Glomerular endothelial cell (primary cell): Measurements from ENCODE around the gene MTHFD1L. TPM values are rescaled to one million over a fixed set of nuclear protein-coding genes. Genes with fewer than 3 reads are reported as not detected.

Experiments
- DNase-seq: peaks from one replicate; pipeline ENCODE4 v3.0.0-alpha.2; 2011; ENCODE audit warnings: low read depth, low spot score; ENCODE audit errors: extremely low read depth
- total RNA-seq: library from RNA; depleted of rRNA; stranded (reverse); fragments of >200 nt; gene quantifications from 2 replicates; pipeline ENCODE4 v1.2.3, GENCODE V29; 2015

Gene MTHFD1L
- total RNA-seq, 1 donor from 2014 or later = 40.5 TPM

DNA sequence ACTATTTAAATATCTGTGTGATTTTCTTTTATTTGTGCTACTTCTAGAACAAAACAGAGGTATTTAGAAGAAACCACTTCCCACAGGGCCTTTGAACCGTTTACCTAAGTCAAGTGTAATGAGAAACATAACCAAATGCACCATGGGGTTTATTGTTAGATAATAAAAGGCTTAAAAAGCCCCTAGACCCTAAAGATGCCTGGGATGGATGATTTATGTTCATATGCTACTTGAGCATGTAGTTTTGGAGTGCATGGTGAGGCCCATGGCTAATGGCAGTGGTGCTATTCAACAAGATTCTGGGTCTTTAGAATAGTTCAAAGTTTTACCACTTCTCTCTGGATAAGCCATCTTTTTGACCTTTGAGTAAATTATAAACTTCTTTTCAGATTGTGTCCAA lies 65.9 kb downstream of the MTHFD1L start:
- DNase-seq = no peak

GRCh38 chr6:150932996-150933395 lies 67.5 kb downstream of the MTHFD1L start:
- DNase-seq = no peak

GRCh38 chr6:150934380-150934779 lies 68.9 kb downstream of the MTHFD1L start:
- no peak for DNase-seq

DNA sequence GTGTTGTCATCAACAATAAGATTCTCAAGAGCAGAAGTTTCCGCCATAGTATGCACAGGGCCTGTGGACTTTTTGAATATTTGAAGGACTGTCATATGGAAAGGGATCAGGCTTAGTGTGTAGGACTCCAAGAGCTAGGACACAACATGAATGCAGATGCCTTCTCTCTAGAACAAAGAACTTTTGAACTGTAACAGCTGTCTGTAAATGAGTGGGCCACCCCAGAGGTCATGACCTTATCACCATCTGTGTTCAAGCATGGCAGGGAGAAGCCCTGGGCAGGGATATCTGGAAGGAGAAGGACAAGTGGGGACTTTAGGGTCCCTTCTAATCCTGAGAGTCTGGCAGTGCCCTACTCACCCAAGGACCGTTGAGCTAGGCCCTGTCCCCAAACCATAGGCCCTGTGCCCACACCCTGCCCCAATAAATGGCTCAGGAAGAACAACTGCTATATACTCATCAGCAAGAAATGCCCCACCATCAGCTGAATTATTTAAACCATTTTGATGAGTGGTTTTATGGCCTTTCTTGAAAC lies 70.6 kb downstream of the MTHFD1L start:
- DNase-seq = no peak

DNA sequence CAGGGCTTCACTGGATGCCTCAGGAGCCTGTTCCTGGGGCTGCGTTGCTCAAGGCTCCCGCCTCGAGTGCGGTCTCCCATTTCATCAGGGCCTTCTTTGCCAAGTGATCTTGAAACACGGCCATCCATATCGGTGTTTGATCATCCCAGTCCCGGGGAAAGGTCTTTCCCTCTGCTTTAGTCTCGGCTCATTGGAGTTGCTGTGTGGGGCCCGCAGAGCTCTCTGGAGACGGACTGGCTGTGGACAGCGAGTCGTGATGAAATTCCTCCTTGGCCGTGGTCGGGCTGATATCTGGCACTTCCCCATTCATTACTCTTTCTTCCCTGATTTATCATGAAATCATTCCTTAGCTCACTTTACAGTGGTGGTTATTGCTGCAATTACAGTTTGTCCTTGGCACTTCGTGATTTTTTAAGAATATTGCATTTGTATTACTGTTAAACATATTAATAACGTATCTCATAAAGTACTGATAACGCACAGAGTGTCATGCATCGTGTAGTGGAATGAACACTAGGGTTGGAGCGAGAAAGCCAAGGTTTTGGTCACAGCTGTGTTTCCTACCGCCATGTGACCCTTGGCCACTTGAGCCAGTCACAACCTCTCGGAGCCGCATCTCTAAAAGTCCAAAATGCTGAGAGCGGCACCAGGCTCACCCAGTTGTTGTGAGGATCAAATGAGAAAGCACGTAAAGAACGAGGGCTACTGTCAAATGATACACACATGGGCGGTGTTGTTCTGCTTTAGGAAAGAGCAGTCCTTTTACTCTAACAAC lies 71.8 kb downstream of the MTHFD1L start:
- DNase-seq = no peak

GRCh38 chr6:150939399-150939798 lies 73.9 kb downstream of the MTHFD1L start:
- DNase-seq = no peak

DNA sequence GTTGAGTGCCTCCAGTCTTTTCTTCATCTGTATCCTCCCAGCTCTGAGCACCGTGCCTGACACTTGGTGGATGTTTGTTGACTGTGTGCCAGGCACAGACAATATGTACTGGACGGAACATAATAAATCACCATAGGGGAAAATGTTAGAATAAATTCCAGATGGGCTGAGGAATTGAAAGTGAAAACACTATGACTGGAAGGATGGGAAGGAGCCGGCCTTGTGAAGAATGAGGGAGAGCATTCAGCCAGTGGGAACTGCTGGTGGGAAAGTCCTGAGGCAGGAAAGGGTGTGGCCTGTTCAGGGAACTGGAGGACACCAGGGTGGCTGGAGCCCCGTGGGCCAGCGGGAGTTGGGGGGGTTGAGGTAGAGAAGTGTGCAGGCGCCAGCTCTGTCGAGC lies 75.4 kb downstream of the MTHFD1L start:
- no peak for DNase-seq

DNA sequence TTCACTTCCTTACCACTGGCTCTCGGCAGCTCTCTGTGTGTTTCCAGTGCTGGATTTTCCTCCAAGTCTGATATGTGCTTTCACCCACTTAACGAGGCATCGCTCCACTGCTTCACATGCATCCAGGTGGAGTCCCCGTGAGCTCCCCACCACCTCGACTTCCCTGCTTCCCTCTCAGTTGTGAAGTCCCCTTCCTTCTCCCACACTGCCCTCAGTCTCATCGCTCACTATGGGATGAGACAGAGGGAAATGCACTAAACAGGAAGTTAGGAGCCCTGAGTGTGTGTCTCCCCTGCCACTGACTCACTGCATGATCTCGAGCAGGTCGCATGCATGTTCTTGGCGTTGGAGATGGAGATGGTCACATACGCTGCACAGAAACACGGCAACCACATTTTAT lies 84.0 kb downstream of the MTHFD1L start:
- DNase-seq = no peak

DNA sequence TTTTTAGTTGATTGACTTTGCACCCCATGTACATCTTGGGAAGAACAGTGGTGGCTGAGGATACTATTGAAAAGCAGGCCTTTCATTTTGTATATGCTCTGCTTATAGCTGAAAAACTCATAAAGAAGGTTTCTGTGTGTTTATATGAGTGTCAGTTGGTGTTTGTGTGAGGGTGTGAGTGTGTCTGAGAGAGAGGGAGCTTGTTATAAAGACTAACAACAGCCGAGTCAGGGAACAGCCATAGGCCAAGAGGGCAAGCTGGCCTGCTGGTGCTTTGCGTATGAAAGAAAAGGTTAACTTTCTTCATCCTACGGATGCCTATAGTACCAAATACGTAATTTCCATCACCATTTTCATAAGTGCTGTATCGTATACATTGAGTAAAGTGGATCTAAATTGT lies 88.3 kb downstream of the MTHFD1L start:
- DNase-seq = no peak

DNA sequence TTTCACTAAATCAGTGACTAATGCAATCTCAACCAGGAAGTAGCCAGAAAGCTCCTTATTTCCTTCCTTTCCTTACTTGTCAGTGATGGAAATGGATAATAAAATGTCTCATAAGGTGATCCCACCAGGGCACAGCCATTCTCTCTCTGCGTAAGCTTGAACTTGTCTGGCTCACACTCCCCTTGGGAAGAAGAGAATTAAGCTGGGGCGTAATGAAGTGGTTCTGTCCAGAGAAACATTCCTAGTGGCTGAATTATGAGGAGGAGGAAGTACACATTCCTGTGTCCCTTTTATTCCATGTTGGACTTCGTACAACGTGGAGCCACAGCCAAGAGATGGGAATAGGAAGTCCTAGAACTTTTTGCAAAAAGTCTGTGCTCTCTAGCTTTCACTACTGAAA lies 93.7 kb downstream of the MTHFD1L start:
- no peak for DNase-seq

GRCh38 chr6:150962436-150962835 lies 96.9 kb downstream of the MTHFD1L start:
- DNase-seq = no peak

GRCh38 chr6:150964765-150965164 lies 99.3 kb downstream of the MTHFD1L start:
- no peak for DNase-seq

- DNase-seq = no peak
Observed at GRCh38 chr6:150966786-150967185, 101.3 kb downstream of the MTHFD1L start.

GRCh38 chr6:150967381-150967780 lies 101.9 kb downstream of the MTHFD1L start:
- DNase-seq = no peak

- no peak for DNase-seq
Observed at GRCh38 chr6:150967910-150968309, 102.4 kb downstream of the MTHFD1L start.

GRCh38 chr6:150969901-150970300 lies 104.4 kb downstream of the MTHFD1L start:
- DNase-seq = no peak

- no peak for DNase-seq
Observed at GRCh38 chr6:150971219-150971618, 105.7 kb downstream of the MTHFD1L start.

GRCh38 chr6:150975136-150975535 lies 109.6 kb downstream of the MTHFD1L start:
- DNase-seq = no peak

DNA sequence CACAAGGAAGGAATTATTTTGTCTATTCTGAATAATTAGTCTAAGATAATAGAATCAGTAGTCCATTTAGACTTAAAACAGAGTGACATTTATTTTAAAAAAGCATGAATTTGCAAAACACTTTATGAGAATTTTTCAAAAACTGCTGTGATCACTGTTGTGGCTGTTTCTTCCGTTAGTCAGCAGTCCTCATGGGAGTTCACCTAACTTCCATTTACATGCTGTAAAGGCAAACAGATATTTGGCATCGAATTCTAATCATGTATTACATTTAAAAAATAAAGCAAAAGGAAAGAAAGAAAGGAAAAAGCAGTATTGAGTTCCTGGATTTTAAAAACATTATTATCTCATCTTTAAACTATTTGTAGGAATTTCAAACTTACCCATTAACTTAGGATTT lies 111.8 kb downstream of the MTHFD1L start:
- DNase-seq = no peak

GRCh38 chr6:150978624-150979023 lies 113.1 kb downstream of the MTHFD1L start:
- no peak for DNase-seq

DNA sequence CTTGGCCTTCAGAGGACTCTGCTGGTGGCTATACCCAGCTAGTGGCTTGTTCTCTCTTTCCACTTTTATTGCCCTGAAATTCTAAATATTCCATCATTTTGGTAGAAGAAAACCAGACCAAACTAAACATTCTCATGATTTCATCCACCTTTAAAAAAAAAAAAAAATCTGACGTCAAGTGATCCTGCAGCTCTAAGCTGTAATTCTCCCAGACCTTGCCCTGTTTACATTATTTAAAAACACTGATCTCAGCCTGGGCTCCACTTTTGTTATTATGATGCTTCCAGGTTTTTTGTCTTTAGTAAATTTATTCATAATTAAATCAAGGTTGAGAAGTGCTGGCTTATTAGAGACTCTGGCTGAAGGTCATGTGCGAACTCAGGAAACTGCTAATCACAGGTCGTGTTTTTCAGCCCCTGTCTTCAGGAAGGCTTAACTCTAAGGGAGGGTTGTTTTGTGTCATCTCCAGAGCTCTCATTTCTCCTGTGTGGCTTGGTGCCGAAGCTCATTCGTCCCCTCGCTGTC lies 114.4 kb downstream of the MTHFD1L start:
- no peak for DNase-seq

DNA sequence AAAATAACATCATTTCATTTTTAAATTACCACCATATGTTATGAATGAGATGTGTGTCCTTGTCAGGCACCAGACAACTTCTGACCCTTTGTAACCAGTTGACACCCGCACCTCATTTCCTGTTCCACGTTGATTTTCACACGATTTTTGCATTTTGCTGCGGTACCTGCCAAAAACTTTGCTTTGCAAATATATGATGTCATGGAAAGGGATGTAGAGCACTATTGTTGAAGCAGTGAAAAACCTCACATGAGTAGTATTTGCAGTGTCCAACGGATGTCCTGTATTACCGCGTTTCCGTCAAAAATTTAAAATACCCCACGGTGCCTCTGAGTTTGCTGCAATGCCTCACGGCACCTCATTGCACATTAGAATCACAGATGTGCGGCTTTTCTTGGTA lies 115.6 kb downstream of the MTHFD1L start:
- DNase-seq = peak; percentile 97
